ENCODE data around the gene SYT6.

GRCh38 chr1:114116086-114116485 is 37.6 kb downstream of the SYT6 start:
- TF ChIP-seq, protein P1, sequence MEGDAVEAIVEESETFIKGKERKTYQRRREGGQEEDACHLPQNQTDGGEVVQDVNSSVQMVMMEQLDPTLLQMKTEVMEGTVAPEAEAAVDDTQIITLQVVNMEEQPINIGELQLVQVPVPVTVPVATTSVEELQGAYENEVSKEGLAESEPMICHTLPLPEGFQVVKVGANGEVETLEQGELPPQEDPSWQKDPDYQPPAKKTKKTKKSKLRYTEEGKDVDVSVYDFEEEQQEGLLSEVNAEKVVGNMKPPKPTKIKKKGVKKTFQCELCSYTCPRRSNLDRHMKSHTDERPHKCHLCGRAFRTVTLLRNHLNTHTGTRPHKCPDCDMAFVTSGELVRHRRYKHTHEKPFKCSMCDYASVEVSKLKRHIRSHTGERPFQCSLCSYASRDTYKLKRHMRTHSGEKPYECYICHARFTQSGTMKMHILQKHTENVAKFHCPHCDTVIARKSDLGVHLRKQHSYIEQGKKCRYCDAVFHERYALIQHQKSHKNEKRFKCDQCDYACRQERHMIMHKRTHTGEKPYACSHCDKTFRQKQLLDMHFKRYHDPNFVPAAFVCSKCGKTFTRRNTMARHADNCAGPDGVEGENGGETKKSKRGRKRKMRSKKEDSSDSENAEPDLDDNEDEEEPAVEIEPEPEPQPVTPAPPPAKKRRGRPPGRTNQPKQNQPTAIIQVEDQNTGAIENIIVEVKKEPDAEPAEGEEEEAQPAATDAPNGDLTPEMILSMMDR (IDR thresholded peaks at IDR 0.05): no peak
- TF ChIP-seq POLR2A (IDR thresholded peaks at IDR 0.05): no peak
